K562 (cell line): ENCODE results near the gene NDUFS6. TPM values are rescaled to one million over a fixed set of nuclear protein-coding genes. Genes with fewer than 3 reads are reported as not detected.

Experiments used
- ATAC-seq: fragments of 200-7000 bp; cut with Tn5 transposase; 3 replicates; pipeline ENCODE4 v1.9.1; 2020; ENCODE audit warnings: moderate library complexity
- Bru-seq: library from RNA; stranded (reverse); fragments of 400-500 nt; gene quantifications from one replicate; lab custom pipeline; 2021; lab: Mats Ljungman, UMichigan
- BruChase-seq, 2 experiments: library from RNA; stranded (reverse); fragments of 400-500 nt; gene quantifications; one replicate each; lab custom pipeline; 2021; lab: Mats Ljungman, UMichigan
- BruUV-seq: library from RNA; stranded (reverse); fragments of 400-500 nt; replicated peaks from 2 replicates; lab custom pipeline; 2021; lab: Mats Ljungman, UMichigan
- CTCF ChIA-PET: fragments of 300-600 bp; formaldehyde crosslinking; extraction: SDS; loops from one replicate; lab custom pipeline; 2021; ENCODE audit warnings: low intra/inter-chr PET ratio; lab: Yijun Ruan, JAX
- POLR2A ChIA-PET: fragments of 300-600, 350-650 bp; sonication (Branson Sonifier 250); formaldehyde crosslinking; extraction: SDS; loops from one replicate; lab custom pipeline; 2021; ENCODE audit warnings: antibody characterized with exemption, inconsistent platforms; lab: Yijun Ruan, JAX
- DNase-seq, 4 experiments: peaks; one replicate each; pipeline versions ENCODE4 v3.0.0 to v3.0.0-alpha.2; 2011 to 2018; ENCODE audit warnings: low spot score in 3 of 4, mixed read lengths in 3 of 4; ENCODE audit errors: extremely low read depth in 1 of 4
- FAIRE-seq: peaks from 2 replicates; lab custom pipeline; 2011; peaks lifted over from hg19 to GRCh38; lab: Jason Lieb, UNC
- H2AFZ ChIP-seq: 2 replicates; pipeline ENCODE4 v1.6.0; 2011; ENCODE audit warnings: low read depth, low read length, control low read depth, inconsistent platforms
- H3K27ac ChIP-seq: fragments of 200-600 bp; 3 replicates; pipeline ENCODE4 v1.8.0; 2011; ENCODE audit warnings: low read depth, mild to moderate bottlenecking, control low read depth, inconsistent platforms, low read length, moderate library complexity, mixed read lengths; ENCODE audit errors: extremely low read depth
- H3K27me3 ChIP-seq, 2 experiments: fragments of 300-600 bp in 1 of 2; 2 replicates in 1 of 2; 3 replicates in 1 of 2; pipeline versions ENCODE4 v1.6.0 to v1.8.0; 2011; ENCODE audit warnings: inconsistent platforms in 2 of 2, low read length in 2 of 2, mild to moderate bottlenecking in 1 of 2, mixed read lengths in 1 of 2, moderate library complexity in 1 of 2; ENCODE audit not compliant: control insufficient read depth in 2 of 2, insufficient read depth in 2 of 2
- H3K36me3 ChIP-seq: fragments of 300-600 bp; 3 replicates; pipeline ENCODE4 v1.8.0; 2011; ENCODE audit warnings: mild to moderate bottlenecking, low read length, inconsistent platforms; ENCODE audit not compliant: control insufficient read depth, insufficient read depth
- H3K4me1 ChIP-seq, 2 experiments: fragments of 200-600 bp in 1 of 2; replicated peaks in 1 of 2; 2 replicates in 1 of 2; 3 replicates in 1 of 2; pipeline versions ENCODE4 v1.5.1 to v1.8.0; 2011; ENCODE audit warnings: inconsistent platforms in 2 of 2, low read length in 2 of 2, mild to moderate bottlenecking in 1 of 2, mixed read lengths in 1 of 2, moderate library complexity in 1 of 2; ENCODE audit not compliant: control insufficient read depth in 2 of 2, insufficient read depth in 2 of 2
- H3K4me2 ChIP-seq: 2 replicates; pipeline ENCODE4 v1.6.1; 2011; ENCODE audit warnings: low read length, control low read depth, inconsistent platforms, mixed read lengths; ENCODE audit not compliant: insufficient read depth
- H3K4me3 ChIP-seq: fragments of 200-600 bp; sonication (generic), shearing (Covaris generic); 2 replicates; pipeline ENCODE4 v1.5.1; 2016; ENCODE audit warnings: control low read depth, inconsistent platforms
- H3K79me2 ChIP-seq: fragments of 200-600 bp; 3 replicates; pipeline ENCODE4 v1.8.0; 2011; ENCODE audit warnings: low read length, inconsistent platforms; ENCODE audit not compliant: control insufficient read depth, insufficient read depth
- H3K9ac ChIP-seq, 2 experiments: 2 replicates each; pipeline versions ENCODE4 v1.6.0 to v1.6.1; 2011; ENCODE audit warnings: low read depth in 2 of 2, low read length in 2 of 2, control low read depth in 1 of 2, inconsistent platforms in 1 of 2, mild to moderate bottlenecking in 1 of 2, mixed read lengths in 1 of 2; ENCODE audit not compliant: insufficient read depth in 1 of 2
- H3K9me1 ChIP-seq: one replicate; pipeline ENCODE4 v1.6.0; 2011; ENCODE audit warnings: inconsistent platforms, mild to moderate bottlenecking, low read length, moderate library complexity; ENCODE audit not compliant: control insufficient read depth, insufficient read depth
- H3K9me3 ChIP-seq: replicated peaks from 2 replicates; pipeline ENCODE4 v1.5.1; 2011; ENCODE audit warnings: low read depth, low read length, inconsistent platforms; ENCODE audit not compliant: control insufficient read depth, insufficient read depth
- H4K20me1 ChIP-seq: replicated peaks from 2 replicates; pipeline ENCODE4 v1.6.1; 2011; ENCODE audit warnings: low read length, inconsistent platforms, mixed read lengths; ENCODE audit not compliant: control insufficient read depth, insufficient read depth
- FOXK1 ChIP-seq: sonication (generic); formaldehyde crosslinking; IDR thresholded peaks from 2 replicates; pipeline ENCODE4 v1.8.0; 2022; ENCODE audit warnings: missing genetic modification reagents, mild to moderate bottlenecking, borderline replicate concordance
- HNRNPLL ChIP-seq: fragments of 200-400 bp; formaldehyde crosslinking; IDR thresholded peaks from 2 replicates; pipeline ENCODE4 v1.6.1; 2017; ENCODE audit warnings: low read length, low read depth, mild to moderate bottlenecking; ENCODE audit not compliant: poor library complexity, severe bottlenecking
- LEF1 ChIP-seq: fragments of 450-650 bp; IDR thresholded peaks from 2 replicates; pipeline ENCODE4 v1.6.1; 2016; ENCODE audit warnings: mild to moderate bottlenecking
- NCOA6 ChIP-seq: fragments of 450-650 bp; IDR thresholded peaks from 2 replicates; pipeline ENCODE4 v1.6.1; 2017; ENCODE audit warnings: mild to moderate bottlenecking
- OTX1 ChIP-seq: fragments of 450-650 bp; formaldehyde crosslinking; IDR thresholded peaks from 2 replicates; pipeline ENCODE4 v1.4.0; 2022; ENCODE audit warnings: mild to moderate bottlenecking
- TCF3 ChIP-seq: sonication (generic); formaldehyde crosslinking; IDR thresholded peaks from 2 replicates; pipeline ENCODE4 v1.4.0; 2020; ENCODE audit warnings: mild to moderate bottlenecking, missing genetic modification reagents
- ZFX ChIP-seq: sonication (generic); formaldehyde crosslinking; IDR thresholded peaks from 2 replicates; pipeline ENCODE4 v1.8.0; 2022; ENCODE audit warnings: mild to moderate bottlenecking, missing genetic modification reagents, moderate library complexity
- ZKSCAN8 ChIP-seq: fragments of 200-800 bp; sonication (Bioruptor generic); IDR thresholded peaks from 2 replicates; pipeline ENCODE4 v1.6.1; 2016; ENCODE audit warnings: missing genetic modification characterization, missing compliant biosample characterization
- ZNF431 ChIP-seq: sonication (generic); formaldehyde crosslinking; IDR thresholded peaks from 2 replicates; pipeline ENCODE4 v1.8.0; 2022; ENCODE audit warnings: mild to moderate bottlenecking, missing genetic modification reagents
- ZNF644 ChIP-seq: fragments of 200-800 bp; sonication (Bioruptor generic); IDR thresholded peaks from 2 replicates; pipeline ENCODE4 v1.6.1; 2016; ENCODE audit warnings: low read depth, missing genetic modification characterization, missing compliant biosample characterization
- ZNF695 ChIP-seq: fragments of 450-650 bp; formaldehyde crosslinking; IDR thresholded peaks from 2 replicates; pipeline ENCODE4 v1.4.0; 2020; ENCODE audit warnings: mild to moderate bottlenecking, moderate library complexity
- WGBS: fragments of 100-300 bp; shearing (Covaris generic); methylation state at CpG from one replicate; pipeline ENCODE4 v1.1.6; 2016; ENCODE audit warnings: low coverage, mixed read lengths; ENCODE audit not compliant: insufficient coverage; ENCODE audit errors: missing lambda C conversion rate; 5-methylcytosine and 5-hydroxymethylcytosine counted together
- in situ Hi-C: fragments of 300-500 bp; cut with MboI; formaldehyde crosslinking; loops from 4 replicates; pipeline ENCODE4 v1.15.0; 2018; ENCODE audit warnings: inconsistent platforms, mixed read lengths
- intact Hi-C: fragments of 100-400 bp; cut with micrococcal nuclease; formaldehyde crosslinking; loops from 2 replicates; pipeline ENCODE4 v1.14.2; 2022
- long read RNA-seq, 3 experiments: library from polyadenylated mRNA in 2 of 3; library from RNA in 1 of 3; unstranded in 2 of 3; stranded (forward) in 1 of 3; transcript quantifications; one replicate each; pipeline ENCODE4 v2.0.0, GENCODE V29; 2019 to 2022
- polyA minus RNA-seq, 3 experiments: library from RNA; depleted of rRNA, polyadenylated mRNA; stranded (reverse); fragments of >200 nt; gene quantifications; 2 replicates each; pipeline ENCODE4 v1.2.3, GENCODE V29; 2011
- polyA plus RNA-seq, 8 experiments: library from polyadenylated mRNA; depleted of rRNA in 4 of 8; stranded (reverse) in 5 of 8; unstranded in 3 of 8; fragments of >200 nt; fragmentation: Nextera tagmentation in 2 of 8; fragmentation: Illumina TruSeq in 1 of 8; extraction: Ambion mirVana in 2 of 8; extraction: Trizol in 1 of 8; gene quantifications; 2 replicates each; pipeline versions ENCODE4 v1.2.1 to v1.2.3, GENCODE V29; 2011 to 2014; ENCODE audit warnings: inconsistent platforms in 1 of 8, missing spikeins in 1 of 8
- total RNA-seq, 7 experiments: library from RNA; depleted of rRNA in 6 of 7; stranded (reverse); fragments of >200 nt in 6 of 7; fragmentation: Illumina TruSeq in 2 of 7; extraction: Trizol in 2 of 7; gene quantifications; 2 replicates each; pipeline versions ENCODE4 v1.2.1 to v1.2.3, GENCODE V29; 2011 to 2021; ENCODE audit warnings: low replicate concordance in 1 of 7
- TF ChIP-seq, protein P1 (sequence below), 2 experiments: fragments of 200-800 bp in 1 of 2; sonication (Bioruptor generic) in 1 of 2; sonication (generic) in 1 of 2; formaldehyde crosslinking in 1 of 2; IDR thresholded peaks in 1 of 2; conservative IDR thresholded peaks in 1 of 2; 2 replicates each; pipeline versions ENCODE4 v1.5.0 to v1.6.1; 2016 to 2020; ENCODE audit warnings: missing compliant biosample characterization in 1 of 2, missing genetic modification characterization in 1 of 2, missing genetic modification reagents in 1 of 2
- TF ChIP-seq, protein P2 (sequence below): fragments of 250-450 bp; sonication (Bioruptor Pico); IDR thresholded peaks from 2 replicates; pipeline ENCODE4 v1.8.0; 2021; ENCODE audit warnings: borderline replicate concordance, mild to moderate bottlenecking, moderate library complexity; ENCODE audit not compliant: poor library complexity, severe bottlenecking

The NDUFS6 gene
- 19.2 and 34.5 TPM in 2 replicates for total RNA-seq (2011; cell fraction: chromatin; rRNA removed; ENCODE audit: low replicate concordance)
- total RNA-seq (2011; cell fraction: nucleolus; rRNA removed) = 50.4 and 58.7 TPM in 2 replicates
- 40.3 and 48.3 TPM in 2 replicates for total RNA-seq (2011; cell fraction: nucleoplasm; rRNA removed)
- total RNA-seq (2014; rRNA removed) (187 and 258 TPM in 2 replicates), total RNA-seq (2014; rRNA removed; fragmentation: Illumina TruSeq; extraction: Trizol) (61.1 and 77.0 TPM in 2 replicates), total RNA-seq (2015; rRNA removed; fragmentation: Illumina TruSeq; extraction: Trizol) (154 and 169 TPM in 2 replicates), total RNA-seq (2021) (97.2 and 104 TPM in 2 replicates), polyA plus RNA-seq (2011; rRNA removed) (52.7 and 54.7 TPM in 2 replicates), polyA plus RNA-seq (2014; fragmentation: Illumina TruSeq; extraction: Trizol) (73.1 and 114 TPM in 2 replicates), polyA plus RNA-seq (2014; fragmentation: Nextera tagmentation; extraction: Ambion mirVana) (10 to 100 TPM; 36.1 to 67.5 TPM), polyA plus RNA-seq (2014; rRNA removed) (238 and 291 TPM in 2 replicates), polyA minus RNA-seq (2011; rRNA and poly(A)+ RNA removed) (23.4 and 29.5 TPM in 2 replicates), Bru-seq, nascent RNA (percentile 97 among the genes with signal in this experiment), BruChase-seq, experiment 1, labeled RNA remaining after a 2-hour chase (percentile 98 among the genes with signal in this experiment), BruChase-seq, experiment 2, labeled RNA remaining after a 6-hour chase (percentile 98 among the genes with signal in this experiment)
- polyA plus RNA-seq (2011; cell fraction: cytosol; rRNA removed) = 172 and 193 TPM in 2 replicates
- polyA plus RNA-seq (2011; cell fraction: nucleus; rRNA removed) = 53.4 and 60.6 TPM in 2 replicates
- 123 and 325 TPM in 2 replicates for polyA plus RNA-seq (2012)
- polyA minus RNA-seq (2011; cell fraction: cytosol; rRNA and poly(A)+ RNA removed) = 51.9 and 68.1 TPM in 2 replicates
- 27.2 and 41.0 TPM in 2 replicates for polyA minus RNA-seq (2011; cell fraction: nucleus; rRNA and poly(A)+ RNA removed)
- long read RNA-seq, experiment 1, transcript NDUFS6-201 (4 exons, 1,082 nt) = major isoform, 448 of 700 reads
- long read RNA-seq, experiment 1, partial matches to known transcripts = 224 of 700 reads
- long read RNA-seq, experiment 1, other reads (novel, unspliced or antisense) = 28 of 700 reads
- long read RNA-seq, experiment 2, transcript NDUFS6-201 (4 exons, 1,082 nt) = major isoform, 372 of 409 reads
- long read RNA-seq, experiment 2, partial matches to known transcripts = 16 of 409 reads
- long read RNA-seq, experiment 2, other reads (novel, unspliced or antisense) = 21 of 409 reads
- long read RNA-seq, experiment 3, transcript NDUFS6-201 (4 exons, 1,082 nt) = major isoform, 298 of 314 reads
- long read RNA-seq, experiment 3, partial matches to known transcripts = 3 of 314 reads
- long read RNA-seq, experiment 3, other reads (novel, unspliced or antisense) = 13 of 314 reads

DNA sequence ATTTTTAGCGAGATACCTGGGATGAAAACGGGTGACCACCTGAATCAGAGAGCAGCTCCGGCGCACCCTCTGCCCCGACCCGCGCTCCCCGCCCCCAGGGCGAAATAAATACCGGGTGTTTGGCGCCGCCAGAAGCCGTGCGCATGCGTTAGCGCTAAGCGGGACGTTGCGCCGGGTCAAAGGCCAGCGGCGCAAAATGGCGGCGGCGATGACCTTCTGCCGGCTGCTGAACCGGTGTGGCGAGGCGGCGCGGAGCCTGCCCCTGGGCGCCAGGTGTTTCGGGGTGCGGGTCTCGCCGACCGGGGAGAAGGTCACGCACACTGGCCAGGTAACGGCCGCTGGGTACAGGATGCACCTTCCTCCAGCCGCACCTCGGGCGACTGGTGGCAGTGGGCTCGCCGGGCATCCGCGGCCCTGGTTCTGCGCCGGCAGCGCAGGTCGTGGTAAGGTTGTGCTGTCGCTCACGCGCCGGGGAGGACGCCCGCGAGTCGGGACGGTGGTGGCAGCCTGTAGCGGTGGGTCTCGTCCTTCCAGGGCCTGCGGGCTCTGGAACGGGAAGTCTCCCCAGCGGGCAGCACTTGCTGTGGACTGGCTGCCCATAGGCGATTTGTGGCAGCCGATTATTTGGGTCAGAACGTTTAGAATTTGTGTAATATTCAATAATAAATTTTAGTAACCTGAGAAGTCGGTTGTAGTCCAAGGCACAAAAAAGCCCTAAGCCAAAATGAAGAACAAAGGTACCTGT lies at the start of gene NDUFS6:
Gene NDUFS6 (plus strand): TSS at position 186 of the 745 bp plus-strand sequence. CDS start 11 bp downstream, at position 197.
- WGBS = under 1% methylated on average over 59 of the region's 69 CpGs
- intact Hi-C loops = no loop called here
- H3K9me1 ChIP-seq = no peaks in the 10 kb centered on the region
- 0 out of 2 replicates have a peak, but pooled peaks have one; percentile 12 for TF ChIP-seq TCF3 (CRISPR knock-in tag)
- peak; percentile 95 for TF ChIP-seq HNRNPLL
- TF ChIP-seq NCOA6 = peak; percentile 82
- peak; percentile 64; the same call in 1 of the 2 replicates for TF ChIP-seq ZNF644 (tag)
- TF ChIP-seq, protein P1, sequence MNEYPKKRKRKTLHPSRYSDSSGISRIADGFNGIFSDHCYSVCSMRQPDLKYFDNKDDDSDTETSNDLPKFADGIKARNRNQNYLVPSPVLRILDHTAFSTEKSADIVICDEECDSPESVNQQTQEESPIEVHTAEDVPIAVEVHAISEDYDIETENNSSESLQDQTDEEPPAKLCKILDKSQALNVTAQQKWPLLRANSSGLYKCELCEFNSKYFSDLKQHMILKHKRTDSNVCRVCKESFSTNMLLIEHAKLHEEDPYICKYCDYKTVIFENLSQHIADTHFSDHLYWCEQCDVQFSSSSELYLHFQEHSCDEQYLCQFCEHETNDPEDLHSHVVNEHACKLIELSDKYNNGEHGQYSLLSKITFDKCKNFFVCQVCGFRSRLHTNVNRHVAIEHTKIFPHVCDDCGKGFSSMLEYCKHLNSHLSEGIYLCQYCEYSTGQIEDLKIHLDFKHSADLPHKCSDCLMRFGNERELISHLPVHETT (CRISPR knock-in tag; conservative IDR thresholded peaks at IDR 0.05 in 1 of 2, IDR thresholded peaks at IDR 0.05 in 1 of 2) = peak in 1 of 2 experiments; percentile 81; a peak in 2 of 4 replicates
- TF ChIP-seq ZNF431 (CRISPR knock-in tag) = peak; percentile 66; the same call in 1 of the 2 replicates
- TF ChIP-seq LEF1 = no peak
- TF ChIP-seq FOXK1 (CRISPR knock-in tag) = no peak
- no peak for TF ChIP-seq ZNF695
- TF ChIP-seq ZKSCAN8 (CRISPR knock-in tag) = no peak
- TF ChIP-seq, protein P2, sequence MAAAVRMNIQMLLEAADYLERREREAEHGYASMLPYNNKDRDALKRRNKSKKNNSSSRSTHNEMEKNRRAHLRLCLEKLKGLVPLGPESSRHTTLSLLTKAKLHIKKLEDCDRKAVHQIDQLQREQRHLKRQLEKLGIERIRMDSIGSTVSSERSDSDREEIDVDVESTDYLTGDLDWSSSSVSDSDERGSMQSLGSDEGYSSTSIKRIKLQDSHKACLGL (CRISPR knock-in tag) = peak; percentile 39
- no peak for TF ChIP-seq OTX1
- TF ChIP-seq ZFX (CRISPR knock-in tag) = peak; percentile 83

More for the DNA sequence above, at the start of gene NDUFS6:
- Histone ChIP-seq H3K9me3 (no peaks in the 10 kb centered on the region), H3K79me2 (peaks cover 89% of the 10 kb centered on the region), H4K20me1 (peaks cover 4% of the 10 kb centered on the region; the same call in 1 of the 2 replicates), H2AFZ (peak within 1 kb of the TSS; percentile 95), H3K4me2 (peak within 1 kb of the TSS; percentile 95), H3K36me3 (peaks cover 70% of the 10 kb centered on the region), H3K27me3 (no peaks in the 10 kb centered on the region), H3K9ac (peak within 1 kb of the TSS; percentile 98 to 99), H3K4me1 (peaks cover 5 to 37% of the 10 kb centered on the region in 2 experiments; a peak in 3 of 5 replicates), H3K4me3 (peak within 1 kb of the TSS; percentile 99), H3K27ac (peak within 1 kb of the TSS; percentile 98)
- DNase-seq = peak; percentile 78 to 93 (median 84)
- no peak for FAIRE-seq
- ChIA-PET CTCF (no interaction called here), POLR2A (interaction anchor here (0.6 to 1.7 kb wide), 5 partner anchors 9 to 345 kb away, joined by 3 to 4 read pairs (median 4); no protein-coding TSS in a partner anchor)
- peak; percentile 77 for ATAC-seq
- in situ Hi-C loops = no loop called here
- no TSS peak for BruUV-seq
